Right ventricle myocardium superior (tissue), 1 donor: ENCODE measurements around the gene RABL2B. TPM values are rescaled to one million over a fixed set of nuclear protein-coding genes. Genes with fewer than 3 reads are reported as not detected.
A peak's percentile ranks its signal among the peaks of the same experiment; 100 is the strongest.

Source experiments
- ATAC-seq: fragments of 200-7000 bp; cut with Tn5 transposase; one replicate; pipeline ENCODE4 v1.9.1; 2020; ENCODE audit warnings: mild to moderate bottlenecking; ENCODE audit not compliant: poor library complexity
- DNase-seq: peaks from one replicate; pipeline ENCODE4 v3.0.0-alpha.2; 2020
- intact Hi-C: fragments of 100-400 bp; cut with DNase I; formaldehyde crosslinking; loops from one replicate; pipeline ENCODE4 v1.11.2; 2022
- total RNA-seq: library from RNA; stranded (reverse); fragmentation: NEBNext Ultra II Directional; extraction: Animal tissue kit (Norgen Biotek cat#: 25700); gene quantifications from one replicate; pipeline ENCODE4 v1.2.1, GENCODE V29; 2021
- donor health status: DM: no; HTN: yes; CAD: no; lungs with severe emphysema.

Gene RABL2B
- total RNA-seq, 1 donor from 2014 or later = 9.7 TPM

- ATAC-seq = no peak
- DNase-seq = peak; percentile 26
- intact Hi-C loops = no loop called here
These were observed 55.5 kb downstream of the RABL2B start for GRCh38 chr22:50727678-50728522.

GRCh38 chr22:50726643-50727340 is 56.6 kb downstream of the RABL2B start:
- no peak for ATAC-seq
- intact Hi-C loops = no loop called here
- peak; percentile 23 for DNase-seq

DNA sequence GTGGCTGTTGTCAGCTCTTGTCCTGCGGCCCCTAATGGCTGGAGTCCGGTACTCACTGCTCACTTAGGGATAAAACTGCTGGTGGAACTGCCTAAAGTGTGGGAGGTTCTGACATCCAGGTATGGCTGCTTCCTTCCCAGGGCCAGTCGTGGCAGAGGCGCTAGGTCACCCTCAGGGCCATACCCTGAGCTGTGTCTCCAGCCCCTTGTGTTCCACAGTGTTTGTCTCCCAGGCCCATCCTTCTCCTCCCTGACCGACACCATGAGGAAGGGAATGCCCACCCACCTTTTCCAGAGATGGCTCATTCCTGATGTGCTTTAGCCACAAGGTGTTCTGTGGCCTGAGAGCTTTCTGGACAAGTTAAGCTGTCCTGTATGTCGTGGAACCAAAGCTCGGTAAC is 57.8 kb downstream of the RABL2B start:
- ATAC-seq (no peak), DNase-seq (peak; percentile 5)
- intact Hi-C loops = no loop called here

- intact Hi-C loops = no loop called here
- no peak for ATAC-seq
- peak; percentile 5 for DNase-seq
These were observed 58.8 kb downstream of the RABL2B start for GRCh38 chr22:50724616-50725015.

DNA sequence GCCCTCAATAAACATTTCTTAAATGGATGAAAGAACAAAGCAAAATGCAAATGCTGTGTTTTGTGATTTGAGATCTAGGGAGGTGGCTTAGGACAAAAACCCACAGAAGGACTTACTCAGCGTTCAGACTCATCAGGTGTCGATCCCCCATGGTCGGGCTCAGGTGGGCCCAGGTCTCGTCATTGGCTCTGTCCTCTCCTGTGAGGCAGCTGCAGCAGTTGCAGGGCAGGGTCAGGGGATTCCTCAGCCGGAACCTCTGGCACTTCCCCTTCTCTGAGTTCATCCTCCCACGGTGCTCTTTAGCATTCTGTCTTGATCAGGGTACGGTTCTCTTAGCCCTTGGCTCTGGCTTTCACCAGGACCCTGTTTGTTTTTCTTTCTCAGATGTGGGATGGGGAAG is 59.4 kb downstream of the RABL2B start:
- ATAC-seq (no peak), DNase-seq (no peak)
- intact Hi-C loops = no loop called here

GRCh38 chr22:50722716-50723428 is 60.6 kb downstream of the RABL2B start:
- DNase-seq (no peak), ATAC-seq (no peak)
- intact Hi-C loops = no loop called here

DNA sequence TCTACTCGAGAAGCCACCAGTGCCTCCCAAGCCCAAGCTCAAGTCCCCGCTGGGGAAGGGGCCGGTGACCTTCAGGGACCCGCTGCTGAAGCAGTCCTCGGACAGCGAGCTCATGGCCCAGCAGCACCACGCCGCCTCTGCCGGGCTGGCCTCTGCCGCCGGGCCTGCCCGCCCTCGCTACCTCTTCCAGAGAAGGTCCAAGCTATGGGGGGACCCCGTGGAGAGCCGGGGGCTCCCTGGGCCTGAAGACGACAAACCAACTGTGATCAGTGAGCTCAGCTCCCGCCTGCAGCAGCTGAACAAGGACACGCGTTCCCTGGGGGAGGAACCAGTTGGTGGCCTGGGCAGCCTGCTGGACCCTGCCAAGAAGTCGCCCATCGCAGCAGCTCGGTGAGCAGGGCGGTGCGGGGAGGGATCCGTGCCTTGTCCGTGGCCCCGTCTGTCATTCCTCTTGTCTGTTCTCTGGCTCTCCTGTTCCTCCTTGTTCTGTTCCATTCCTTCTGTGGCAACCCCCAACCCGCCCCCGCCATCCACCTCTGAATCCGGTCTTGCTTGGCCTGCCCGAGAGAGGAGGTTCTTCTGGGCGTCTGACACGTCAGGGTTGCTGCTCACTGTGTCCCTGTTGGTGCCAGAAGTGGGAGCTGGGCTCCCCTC is 61.3 kb downstream of the RABL2B start:
- intact Hi-C loops = no loop called here
- ATAC-seq (no peak), DNase-seq (no peak)

GRCh38 chr22:50721257-50721844 is 62.1 kb downstream of the RABL2B start:
- intact Hi-C loops = no loop called here
- ATAC-seq (no peak), DNase-seq (no peak)

GRCh38 chr22:50720301-50721256 is 62.9 kb downstream of the RABL2B start:
- intact Hi-C loops = no loop called here
- no peak for DNase-seq
- ATAC-seq = no peak

- ATAC-seq = no peak
- intact Hi-C loops = no loop called here
- no peak for DNase-seq
These were observed 63.6 kb downstream of the RABL2B start for GRCh38 chr22:50719814-50720300.

- ATAC-seq (no peak), DNase-seq (no peak)
- intact Hi-C loops = no loop called here
These were observed 65.1 kb downstream of the RABL2B start for GRCh38 chr22:50718352-50718709.

DNA sequence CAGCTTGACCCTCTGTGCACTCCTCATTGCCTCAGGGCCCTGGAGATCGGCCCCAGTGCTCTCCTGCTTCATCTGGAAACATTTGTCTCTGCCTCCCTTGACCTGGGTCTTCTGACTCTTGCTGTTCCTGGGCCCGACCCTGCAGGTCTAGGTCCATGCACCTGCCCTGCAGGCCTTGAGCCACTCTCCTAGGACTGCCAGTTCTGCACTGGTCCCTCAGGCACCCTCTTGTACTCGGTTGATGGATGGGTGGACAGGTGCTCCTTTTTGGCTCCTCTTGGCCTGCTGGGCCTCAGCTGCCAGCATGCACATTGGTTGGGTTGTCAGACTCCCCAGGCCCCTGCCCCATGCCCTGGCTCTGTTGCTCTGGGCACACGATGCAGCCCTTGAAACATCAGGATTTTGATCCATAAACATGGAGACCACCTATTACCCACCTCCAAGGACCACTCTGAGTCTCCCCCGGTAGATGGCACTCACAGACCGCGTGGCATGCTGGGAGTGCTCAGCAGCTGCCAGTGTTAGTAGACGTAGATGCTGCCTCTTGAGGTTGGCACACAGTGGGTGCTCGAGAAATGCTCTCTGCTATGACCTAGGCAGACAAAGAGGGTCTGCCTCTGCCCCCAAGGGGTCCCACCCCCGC is 65.6 kb downstream of the RABL2B start:
- no peak for ATAC-seq
- intact Hi-C loops = no loop called here
- no peak for DNase-seq

Other genes starting within 250 kb of the RABL2B start
- gene KLHDC7B, start 237.7 kb downstream of the RABL2B start, total RNA-seq = not detected
- gene SYCE3, start 220.7 kb downstream of the RABL2B start, total RNA-seq = not detected
- 402 TPM for gene CPT1B, start 205.2 kb downstream of the RABL2B start, total RNA-seq
- gene CHKB, start 200.8 kb downstream of the RABL2B start, total RNA-seq = 36.0 TPM
- gene MAPK8IP2, start 182.8 kb downstream of the RABL2B start, total RNA-seq = 0.62 TPM
- gene ARSA, start 155.5 kb downstream of the RABL2B start, total RNA-seq = 19.1 TPM
- 19.3 TPM for gene SHANK3, start 110.8 kb downstream of the RABL2B start, total RNA-seq
- 0.43 TPM for gene ACR, start 45.4 kb downstream of the RABL2B start, total RNA-seq